Endothelial cell (in vitro differentiated cells): Measurements from ENCODE around the gene GUF1. TPM values are rescaled to one million over a fixed set of nuclear protein-coding genes. Genes with fewer than 3 reads are reported as not detected.

Source experiments
- DNase-seq: peaks from one replicate; pipeline ENCODE4 v3.0.0; 2021; ENCODE audit warnings: low spot score
- H3K27ac Mint-ChIP-seq: one replicate; pipeline ENCODE4 v1.8.0; 2021; ENCODE audit warnings: mixed read lengths, inconsistent platforms; ENCODE audit not compliant: unreplicated experiment
- H3K27me3 Mint-ChIP-seq: one replicate; pipeline ENCODE4 v1.8.0; 2021; ENCODE audit warnings: mild to moderate bottlenecking, moderate library complexity, mixed read lengths, inconsistent platforms; ENCODE audit not compliant: unreplicated experiment
- H3K36me3 Mint-ChIP-seq: one replicate; pipeline ENCODE4 v1.8.0; 2021; ENCODE audit warnings: mild to moderate bottlenecking, low read depth, mixed read lengths, inconsistent platforms; ENCODE audit not compliant: unreplicated experiment
- H3K4me1 Mint-ChIP-seq: one replicate; pipeline ENCODE4 v1.8.0; 2021; ENCODE audit warnings: mild to moderate bottlenecking, mixed read lengths, inconsistent platforms; ENCODE audit not compliant: unreplicated experiment
- H3K4me3 Mint-ChIP-seq: one replicate; pipeline ENCODE4 v1.8.0; 2021; ENCODE audit warnings: mild to moderate bottlenecking, mixed read lengths, inconsistent platforms; ENCODE audit not compliant: unreplicated experiment
- H3K9me3 Mint-ChIP-seq: one replicate; pipeline ENCODE4 v1.8.0; 2021; ENCODE audit warnings: mixed read lengths, inconsistent platforms; ENCODE audit not compliant: unreplicated experiment
- CTCF ChIP-seq: fragments of 200-600 bp; sonication (generic); IDR thresholded peaks from one replicate; pipeline ENCODE4 v1.5.0; 2021; ENCODE audit warnings: antibody characterized with exemption; ENCODE audit not compliant: unreplicated experiment
- total RNA-seq: library from RNA; stranded (reverse); fragmentation: NEBNext Ultra II Directional; extraction: Animal tissue kit (Norgen Biotek cat#: 25700); gene quantifications from one replicate; pipeline ENCODE4 v1.2.1, GENCODE V29; 2021; ENCODE audit not compliant: unreplicated experiment

Gene GUF1
- total RNA-seq, 1 donor from 2014 or later = 14.7 TPM

DNA sequence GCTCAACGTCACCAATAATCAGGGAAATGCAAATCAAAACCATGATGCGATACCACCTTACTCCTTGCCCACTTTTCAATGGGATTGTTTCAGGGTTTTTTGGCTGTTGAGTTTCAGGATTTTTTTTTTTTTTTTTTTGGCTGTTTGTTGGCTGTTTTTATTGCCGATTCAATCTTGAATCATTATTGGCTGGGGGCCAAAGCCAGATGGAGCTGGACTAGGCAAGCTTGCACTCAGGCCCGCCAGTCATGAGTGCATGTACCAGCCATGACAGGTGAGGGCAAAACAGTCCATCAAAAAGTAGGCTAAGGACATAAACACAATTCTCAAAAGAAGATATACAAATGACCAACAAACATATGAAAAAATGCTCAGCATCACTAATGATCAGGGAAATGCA is 40.1 kb upstream of the GUF1 start:
- Mint-ChIP-seq H3K9me3 (peaks cover 4% of the 10 kb centered on the region), H3K4me3 (no peak overlapping the region), H3K4me1 (no peaks in the 10 kb centered on the region), H3K36me3 (no peaks in the 10 kb centered on the region), H3K27me3 (no peaks in the 10 kb centered on the region), H3K27ac (no peak overlapping the region)
- DNase-seq = no peak
- TF ChIP-seq CTCF = no peak

DNA sequence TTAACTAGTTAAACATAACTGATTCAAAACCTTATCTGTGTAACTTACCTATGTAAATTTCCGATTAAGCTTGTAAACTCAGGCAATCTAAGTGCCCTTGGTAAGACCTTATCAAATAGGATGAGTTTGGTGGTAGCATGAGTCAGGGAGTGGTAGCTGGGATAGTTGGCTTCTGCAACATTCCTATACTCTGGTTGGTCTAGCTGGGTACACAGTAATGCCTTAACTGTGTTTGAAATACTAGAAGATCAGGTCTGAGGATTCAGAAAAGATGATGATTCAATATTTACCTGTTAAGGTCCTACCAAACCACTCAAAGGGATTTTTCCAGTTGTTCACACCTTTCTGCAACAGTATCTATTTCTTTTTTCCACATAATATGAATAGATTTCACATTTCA is 32.1 kb upstream of the GUF1 start:
- no peak for DNase-seq
- Mint-ChIP-seq H3K36me3 (no peaks in the 10 kb centered on the region), H3K27ac (no peak overlapping the region), H3K9me3 (peaks cover 5% of the 10 kb centered on the region), H3K27me3 (no peaks in the 10 kb centered on the region), H3K4me1 (no peaks in the 10 kb centered on the region), H3K4me3 (no peak overlapping the region)
- no peak for TF ChIP-seq CTCF

DNA sequence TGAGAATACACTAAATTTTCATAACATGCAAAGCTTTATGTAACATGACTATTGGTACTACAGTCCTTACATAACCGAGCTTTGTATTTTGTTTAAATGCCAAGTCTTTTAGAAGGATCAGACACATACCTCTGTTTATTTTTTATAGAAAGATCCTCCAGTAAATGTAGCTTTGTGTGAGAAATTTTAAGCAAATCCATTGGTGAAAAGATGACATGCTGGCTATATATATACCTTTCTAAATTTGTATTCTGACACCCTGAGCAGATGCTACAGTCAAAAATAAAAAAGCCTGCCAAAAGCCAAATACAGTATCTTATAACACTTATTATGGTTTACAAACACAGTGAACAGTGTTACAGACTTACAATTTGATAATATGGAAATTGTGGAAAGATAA is 26.8 kb upstream of the GUF1 start, which contains the start of gene YIPF7:
Gene YIPF7 (minus strand): TSS at position 201 of the 400 bp plus-strand sequence. CDS start 1,525 bp downstream, outside the sequence.
- no peak for DNase-seq
- no peaks in the 10 kb centered on the region for H3K9me3 Mint-ChIP-seq
- no peaks in the 10 kb centered on the region for H3K27me3 Mint-ChIP-seq
- H3K36me3 Mint-ChIP-seq = no peaks in the 10 kb centered on the region
- no peak within 1 kb of the TSS for H3K4me3 Mint-ChIP-seq
- H3K27ac Mint-ChIP-seq = no peak within 1 kb of the TSS
- TF ChIP-seq CTCF = no peak
- no peaks in the 10 kb centered on the region for H3K4me1 Mint-ChIP-seq

GRCh38 chr4:44652002-44652401 is 26.2 kb upstream of the GUF1 start:
- Mint-ChIP-seq H3K9me3 (no peaks in the 10 kb centered on the region), H3K27ac (no peak overlapping the region), H3K27me3 (no peaks in the 10 kb centered on the region), H3K36me3 (no peaks in the 10 kb centered on the region), H3K4me1 (no peaks in the 10 kb centered on the region), H3K4me3 (no peak overlapping the region)
- DNase-seq = no peak
- no peak for TF ChIP-seq CTCF

DNA sequence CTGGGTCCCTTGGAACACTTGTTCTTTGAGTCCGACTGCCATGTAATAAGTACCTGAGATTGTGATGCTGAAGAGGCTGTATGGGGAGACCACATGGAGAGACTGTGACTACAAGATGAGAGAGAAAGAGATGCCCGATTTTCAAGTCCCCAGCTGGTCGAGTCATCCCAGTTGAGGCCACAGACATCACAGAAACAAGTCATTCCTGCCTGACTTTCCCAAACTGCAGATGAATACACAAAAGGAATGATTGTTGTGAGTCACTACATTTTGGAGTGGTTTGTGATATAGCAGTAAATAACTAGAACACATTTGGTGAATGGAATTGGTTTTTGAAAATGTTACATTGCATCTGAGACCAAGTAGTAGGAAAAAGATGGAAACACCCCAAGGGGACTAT is 17.8 kb upstream of the GUF1 start:
- Mint-ChIP-seq H3K27me3 (no peaks in the 10 kb centered on the region), H3K4me3 (no peak overlapping the region), H3K36me3 (no peaks in the 10 kb centered on the region), H3K9me3 (no peaks in the 10 kb centered on the region), H3K4me1 (no peaks in the 10 kb centered on the region), H3K27ac (no peak overlapping the region)
- no peak for TF ChIP-seq CTCF
- no peak for DNase-seq
